CD4-positive, alpha-beta T cell treated with Interleukin-4 for 4 hours (primary cell): ENCODE results near the gene C1QB.
"Not testable (repeated sequence)": the region's sequence is repeated elsewhere in the genome, so short reads cannot be mapped to it uniquely, and the experiment has no call there.

ENCODE experiments used
- DNase-seq: peaks from one replicate; pipeline ENCODE4 v3.0.0-alpha.2; 2020

C1QB gene

DNA sequence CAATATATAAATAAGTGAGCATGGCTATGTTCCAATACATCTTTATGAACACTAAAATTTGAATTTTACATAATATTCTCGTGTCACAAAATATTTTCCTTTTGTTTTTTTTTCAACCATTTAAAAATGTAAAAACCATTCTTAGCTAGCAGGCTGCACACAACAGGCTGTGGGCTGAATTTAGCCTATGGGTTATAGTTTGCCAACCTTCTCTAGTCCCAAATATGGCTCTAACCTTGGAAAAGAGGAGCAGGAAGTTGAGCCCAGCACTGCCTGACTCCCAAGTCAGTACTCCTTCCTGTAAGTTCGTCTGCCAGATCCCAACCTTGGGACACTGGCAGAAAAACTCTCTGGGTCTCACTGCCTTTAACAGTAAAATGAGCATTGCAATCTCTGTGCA, 13.4 kb downstream of the C1QB start:
- DNase-seq: no peak

DNA sequence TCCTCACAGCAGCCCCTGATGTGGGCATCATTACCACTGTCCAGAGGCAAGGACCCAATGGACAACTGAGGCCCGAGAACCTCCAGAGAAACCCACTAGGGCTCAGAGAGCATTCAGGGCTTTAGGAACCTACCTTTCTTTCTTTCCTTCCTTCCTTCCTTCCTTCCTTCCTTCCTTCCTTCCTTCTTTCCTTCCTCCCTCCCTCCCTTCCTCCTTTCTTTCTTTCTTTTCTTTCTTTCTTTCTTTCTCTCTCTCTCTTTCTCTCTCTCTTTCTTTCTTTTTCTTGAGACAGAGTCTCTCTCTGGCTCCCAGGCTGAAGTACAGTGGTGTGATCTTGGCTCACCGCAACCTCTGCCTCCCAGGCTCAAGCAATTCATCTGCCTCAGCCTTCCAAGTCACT, 15.8 kb downstream of the C1QB start:
- DNase-seq: not testable (repeated sequence)

DNA sequence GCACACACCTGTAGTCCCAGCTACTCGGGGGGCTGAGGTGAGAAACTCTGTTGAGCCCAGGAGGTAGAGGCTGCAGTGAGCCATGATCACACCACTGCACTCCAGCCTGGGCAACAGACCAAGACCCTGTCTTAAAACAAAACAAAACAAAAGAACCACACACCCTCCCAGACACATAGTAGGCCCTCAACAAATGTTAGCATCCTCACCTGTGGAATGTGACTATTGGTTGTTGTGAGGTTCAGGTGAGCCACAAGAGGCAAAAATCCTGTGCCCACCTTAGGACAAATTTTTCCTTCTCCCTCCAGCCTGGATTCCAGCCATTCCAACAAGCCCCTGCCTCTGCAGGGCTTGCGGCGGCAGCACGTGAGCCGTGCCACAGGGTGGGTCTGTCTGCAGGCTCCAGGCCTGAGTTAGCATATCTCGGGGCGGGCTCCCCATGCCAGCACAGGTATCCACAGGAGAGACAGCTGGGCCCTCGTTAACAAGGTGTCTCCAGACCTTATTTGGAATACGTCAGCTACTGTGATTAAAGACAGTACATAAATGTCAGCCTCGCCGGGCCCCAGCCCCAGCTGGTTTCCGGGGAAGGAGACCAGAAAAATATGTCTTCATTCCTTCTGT, 17.4 kb downstream of the C1QB start:
- no peak for DNase-seq

DNA sequence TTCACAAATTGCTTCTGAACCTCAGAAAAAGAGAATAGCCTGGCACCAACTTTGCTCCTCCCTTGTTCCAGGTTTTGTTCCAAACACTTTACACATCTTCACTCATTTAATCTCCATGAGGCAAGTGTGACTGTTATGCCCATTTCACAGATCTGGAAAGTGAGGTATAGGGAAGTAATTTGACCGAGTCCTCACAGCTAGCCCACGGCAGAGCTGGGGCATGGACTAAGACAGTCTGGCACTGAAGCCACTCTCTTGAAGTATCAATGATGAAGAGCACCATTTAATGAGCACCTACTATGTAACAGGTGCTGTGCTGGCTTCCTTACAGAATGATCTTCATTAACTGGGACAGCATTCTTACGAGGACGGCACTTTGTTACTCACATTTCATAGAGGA, 19.0 kb downstream of the C1QB start:
- DNase-seq: no peak

DNA sequence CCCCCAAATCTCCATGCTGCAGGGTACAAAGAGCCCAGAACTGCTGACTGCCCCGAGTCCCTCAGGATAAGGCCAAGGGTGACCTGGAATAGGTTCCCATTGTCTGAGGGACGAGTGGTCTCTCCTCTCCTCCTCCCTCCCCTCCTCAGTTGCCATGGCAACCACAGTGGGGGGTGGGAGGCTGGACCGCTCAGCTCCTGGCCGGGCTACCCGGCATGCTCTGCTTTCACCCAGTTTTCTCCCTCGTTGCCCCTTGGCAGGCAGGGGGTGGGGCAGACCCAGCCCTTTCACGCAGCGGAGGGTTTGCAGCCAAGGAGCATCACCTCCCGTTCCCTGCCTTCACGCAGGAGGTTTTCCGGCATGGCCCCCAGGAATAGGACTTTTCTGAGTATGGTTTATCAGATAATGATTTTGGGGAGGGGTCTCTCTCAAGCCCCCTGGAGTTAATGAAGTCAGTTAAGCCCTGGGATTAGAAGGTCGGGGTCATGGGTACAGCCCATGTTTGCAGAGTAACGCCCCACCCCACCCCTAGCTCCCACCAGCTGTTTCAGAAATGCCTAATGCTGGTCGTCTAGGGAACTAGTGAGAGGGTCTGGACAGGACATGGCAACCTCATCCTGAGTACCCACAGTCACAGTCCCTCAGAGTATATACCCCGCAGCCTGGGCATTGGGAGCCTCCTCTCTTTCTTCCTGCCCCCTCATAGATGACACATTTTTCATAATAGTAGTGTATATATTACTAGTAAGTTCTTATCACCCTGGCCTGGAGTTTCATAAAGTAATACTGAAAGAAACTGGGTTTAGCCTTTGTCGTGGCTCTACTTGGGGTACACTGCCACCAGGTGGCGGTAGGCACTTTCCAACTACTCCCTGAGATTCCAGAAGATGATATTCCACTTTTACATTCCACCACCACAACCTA, 20.7 kb downstream of the C1QB start:
- DNase-seq: no peak

GRCh38 chr1:22674410-22674749, 21.3 kb downstream of the C1QB start:
- no peak for DNase-seq

- DNase-seq: not testable (repeated sequence)
These were observed 23.1 kb downstream of the C1QB start for GRCh38 chr1:22676151-22676550.

- no peak for DNase-seq
These were observed 24.0 kb downstream of the C1QB start for GRCh38 chr1:22676916-22677583.

- no peak for DNase-seq
These were observed 25.2 kb downstream of the C1QB start for GRCh38 chr1:22677931-22678896.

- DNase-seq: no peak
These were observed 27.7 kb downstream of the C1QB start for GRCh38 chr1:22680726-22681125.

DNA sequence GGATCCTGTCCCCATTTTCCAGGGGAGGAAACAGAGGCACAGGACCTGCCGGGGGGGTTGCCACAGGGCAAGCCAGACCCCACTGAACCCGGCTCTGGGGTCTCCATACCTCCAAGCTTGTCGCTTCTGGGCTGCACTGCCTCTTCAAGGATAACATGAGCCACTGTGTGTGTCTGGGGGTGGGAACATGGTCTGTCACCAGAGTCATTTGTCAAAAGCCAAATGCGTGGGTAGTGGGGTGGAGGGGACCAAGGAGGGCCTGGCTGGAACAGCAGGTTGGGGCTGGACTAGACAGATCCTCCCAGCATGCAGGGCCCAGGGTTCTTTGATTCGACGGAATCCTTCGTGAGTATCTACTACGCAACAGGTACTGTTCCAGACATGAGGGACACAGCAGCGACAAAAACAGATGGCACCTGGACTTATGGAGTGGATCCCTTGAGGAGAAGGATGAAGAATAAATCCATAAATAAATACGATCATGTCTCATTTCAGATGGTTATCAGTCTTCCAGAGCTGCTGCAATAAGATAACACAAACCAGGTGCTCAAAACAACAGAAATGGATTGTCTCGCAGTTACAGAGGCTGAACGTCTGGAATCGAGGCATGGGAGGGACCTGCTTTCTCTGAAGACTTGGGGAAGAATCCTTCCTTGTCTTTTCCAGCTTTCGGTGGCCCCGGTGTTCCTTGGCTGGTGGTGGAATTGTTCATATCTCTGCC, 28.7 kb downstream of the C1QB start:
- no peak for DNase-seq

DNA sequence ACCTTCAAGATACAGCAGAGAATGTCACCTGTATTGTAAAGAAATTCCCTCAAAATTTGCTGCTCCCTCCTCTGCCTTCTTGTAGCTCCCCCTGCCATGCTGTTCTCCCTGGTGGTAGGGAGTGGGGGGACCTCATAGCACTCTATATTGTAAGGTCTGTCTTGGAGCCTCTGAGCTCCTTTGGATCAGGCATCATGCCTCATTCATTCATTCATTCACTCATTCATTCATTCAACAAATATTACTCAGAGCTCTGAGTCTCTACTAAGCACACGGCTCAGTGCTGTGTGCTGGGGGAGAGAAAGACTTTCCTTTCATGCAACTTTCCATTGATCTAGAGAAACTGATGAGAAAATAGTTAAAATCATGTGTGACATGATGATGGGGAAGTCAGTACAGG, 30.5 kb downstream of the C1QB start:
- DNase-seq: no peak

DNA sequence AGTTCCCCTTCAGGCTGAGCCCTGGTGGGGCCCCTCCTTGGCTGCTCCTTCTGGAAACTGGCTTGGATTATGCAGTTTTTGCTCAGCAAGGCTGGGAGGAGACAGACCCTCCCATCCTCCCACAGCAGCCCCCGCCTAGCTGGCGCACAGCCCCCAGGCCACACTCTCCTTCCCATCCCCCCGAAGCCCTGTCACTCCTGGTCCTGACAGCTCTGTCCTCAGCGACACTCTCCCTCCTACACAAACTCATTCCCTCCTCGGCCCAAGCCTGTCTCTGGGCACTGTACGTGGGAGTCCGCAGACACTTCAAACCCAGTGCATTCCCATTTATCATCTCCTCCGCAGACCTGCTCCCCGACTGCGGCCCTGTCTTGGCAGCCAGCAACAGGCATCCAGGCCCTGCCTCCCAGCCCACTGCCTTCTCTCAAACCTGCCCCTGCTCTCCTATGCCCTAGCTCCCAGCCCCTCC, 32.6 kb downstream of the C1QB start:
- no peak for DNase-seq

DNA sequence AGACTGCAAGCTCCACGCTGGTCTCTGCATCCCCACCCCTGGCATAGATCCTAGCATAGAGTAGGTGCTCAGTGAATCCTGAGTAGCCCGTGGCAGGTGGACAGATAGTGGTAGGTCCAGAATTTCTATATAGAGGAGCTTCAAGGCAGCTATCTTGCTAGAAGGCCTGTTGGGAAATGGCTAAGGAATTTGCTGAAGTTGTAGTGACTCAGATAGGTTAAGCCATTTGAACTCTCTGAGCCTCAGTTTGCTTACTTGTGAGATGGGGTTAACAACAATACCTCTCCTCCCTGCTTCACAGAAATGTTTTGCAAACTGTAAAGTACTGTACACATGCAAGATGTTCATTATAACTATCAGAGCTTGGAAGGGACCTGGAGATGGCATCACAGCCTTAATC, 34.2 kb downstream of the C1QB start:
- no peak for DNase-seq

DNA sequence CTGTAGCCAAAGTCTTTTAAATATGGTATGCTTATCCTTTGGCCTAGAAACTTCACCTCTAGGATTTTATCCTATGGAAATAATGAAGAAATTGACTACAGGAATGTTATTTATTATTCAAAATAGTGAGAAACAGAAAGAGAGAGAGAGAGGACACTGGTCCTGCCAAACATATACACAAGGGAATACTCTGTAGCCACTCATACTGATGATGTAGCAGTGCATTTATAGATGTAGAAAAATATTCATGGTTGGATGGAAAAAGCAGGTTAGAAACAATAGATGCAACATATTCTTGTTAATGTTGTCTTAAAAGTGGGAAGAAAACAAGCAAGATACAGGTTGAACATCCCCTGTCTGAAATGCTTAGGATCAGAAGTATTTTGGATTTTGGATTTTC, 35.4 kb downstream of the C1QB start:
- no peak for DNase-seq

- DNase-seq: no peak
These were observed 36.5 kb downstream of the C1QB start for GRCh38 chr1:22689505-22689904.

GRCh38 chr1:22691031-22691753, 38.2 kb downstream of the C1QB start:
- DNase-seq: no peak

DNA sequence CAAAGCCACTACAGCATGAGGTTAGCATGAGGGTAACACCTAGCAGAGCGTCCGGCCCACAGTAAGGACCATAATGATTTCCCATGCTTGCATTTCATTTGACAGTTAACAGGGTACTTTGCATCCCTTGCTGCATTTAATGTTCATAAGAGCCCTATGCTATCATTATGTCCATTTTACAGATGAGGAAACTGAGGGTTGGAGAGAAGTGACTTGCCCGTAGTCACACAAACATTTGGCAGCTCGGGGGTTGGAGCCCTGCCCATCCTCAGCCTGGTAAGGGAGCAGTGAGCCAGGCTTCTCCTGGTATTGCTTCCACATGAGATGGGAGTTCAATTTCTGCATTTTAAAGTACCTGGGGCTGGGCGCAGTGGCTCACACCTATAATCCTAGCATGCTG, 41.1 kb downstream of the C1QB start:
- DNase-seq: no peak

- DNase-seq: no peak
These were observed 43.6 kb downstream of the C1QB start for GRCh38 chr1:22696610-22697009.

DNA sequence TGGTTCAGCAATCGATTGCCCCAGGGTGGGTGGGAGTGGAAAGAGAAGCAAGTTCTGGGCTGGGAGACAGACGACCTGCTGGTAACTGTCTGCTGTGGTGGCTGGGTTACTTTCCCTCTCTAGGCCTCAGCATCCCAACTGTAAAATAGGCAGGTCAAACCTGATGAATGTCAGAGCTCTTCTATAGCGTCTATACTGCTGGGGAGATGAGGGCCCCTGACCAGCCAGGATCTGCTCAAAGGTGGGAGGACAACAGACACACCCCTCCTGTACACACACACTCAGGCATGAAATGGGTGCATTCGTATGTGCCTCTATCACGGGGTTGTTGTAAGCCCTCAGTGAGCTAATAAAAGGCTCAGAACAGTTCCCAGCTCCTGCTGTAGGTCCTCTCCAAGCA, 44.9 kb downstream of the C1QB start:
- DNase-seq: no peak
